H9 (cell line): ENCODE data around the gene PRMT6. TPM values are rescaled to one million over a fixed set of nuclear protein-coding genes. Genes with fewer than 3 reads are reported as not detected.

ENCODE experiments used
- DNase-seq: peaks from one replicate; pipeline ENCODE4 v3.0.0-alpha.2; 2017
- H2AFZ ChIP-seq: one replicate; pipeline ENCODE4 v1.6.1; 2013; ENCODE audit warnings: mild to moderate bottlenecking, low read length, control low read depth, moderate library complexity
- H2AK5ac ChIP-seq: 2 replicates; pipeline ENCODE4 v1.6.1; 2013; ENCODE audit warnings: low read length, control low read depth, mixed read lengths; ENCODE audit not compliant: insufficient read length
- H2BK120ac ChIP-seq: one replicate; pipeline ENCODE4 v1.6.1; 2013; ENCODE audit warnings: low read depth, mild to moderate bottlenecking, low read length, control low read depth, inconsistent platforms; ENCODE audit not compliant: poor library complexity, severe bottlenecking
- H2BK12ac ChIP-seq: 2 replicates; pipeline ENCODE4 v1.6.1; 2013; ENCODE audit warnings: low read length, control low read depth, mixed read lengths, low read depth; ENCODE audit not compliant: insufficient read length
- H2BK15ac ChIP-seq: 2 replicates; pipeline ENCODE4 v1.6.1; 2013; ENCODE audit warnings: low read depth, low read length, control low read depth
- H2BK20ac ChIP-seq: one replicate; pipeline ENCODE4 v1.6.1; 2013; ENCODE audit warnings: low read depth, mild to moderate bottlenecking, low read length, control low read depth, inconsistent platforms; ENCODE audit not compliant: poor library complexity, severe bottlenecking
- H2BK5ac ChIP-seq: 2 replicates; pipeline ENCODE4 v1.6.1; 2013; ENCODE audit warnings: low read length, control low read depth, mixed read lengths; ENCODE audit not compliant: insufficient read length
- H3K14ac ChIP-seq: 2 replicates; pipeline ENCODE4 v1.6.1; 2013; ENCODE audit warnings: low read length, control low read depth; ENCODE audit not compliant: insufficient read depth
- H3K18ac ChIP-seq: 2 replicates; pipeline ENCODE4 v1.6.1; 2013; ENCODE audit warnings: low read depth, mild to moderate bottlenecking, mixed read lengths, low read length, control low read depth; ENCODE audit not compliant: insufficient read length
- H3K23ac ChIP-seq: 2 replicates; pipeline ENCODE4 v1.6.1; 2013; ENCODE audit warnings: low read length, control low read depth, mixed read lengths, low read depth; ENCODE audit not compliant: insufficient read length
- H3K23me2 ChIP-seq: 2 replicates; pipeline ENCODE4 v1.6.1; 2013; ENCODE audit warnings: low read depth, mild to moderate bottlenecking, mixed read lengths, low read length, control low read depth; ENCODE audit not compliant: insufficient read length, poor library complexity, severe bottlenecking
- H3K27ac ChIP-seq: 2 replicates; pipeline ENCODE4 v1.5.1; 2013; ENCODE audit warnings: low read length, control low read depth, mixed read lengths, low read depth; ENCODE audit not compliant: insufficient read length
- H3K27me3 ChIP-seq: 2 replicates; pipeline ENCODE4 v1.6.1; 2013; ENCODE audit warnings: low read length, control low read depth, inconsistent platforms; ENCODE audit not compliant: insufficient read depth
- H3K4ac ChIP-seq: 2 replicates; pipeline ENCODE4 v1.6.1; 2013; ENCODE audit warnings: low read depth, mild to moderate bottlenecking, control low read depth, inconsistent platforms, low read length, moderate library complexity
- H3K4me1 ChIP-seq: 2 replicates; pipeline ENCODE4 v1.6.1; 2013; ENCODE audit warnings: low read length, control low read depth, inconsistent platforms; ENCODE audit not compliant: insufficient read depth
- H3K4me2 ChIP-seq: 2 replicates; pipeline ENCODE4 v1.6.1; 2013; ENCODE audit warnings: low read length, control low read depth, mixed read lengths; ENCODE audit not compliant: insufficient read length, insufficient read depth
- H3K56ac ChIP-seq: 2 replicates; pipeline ENCODE4 v1.6.1; 2013; ENCODE audit warnings: low read depth, mild to moderate bottlenecking, mixed read lengths, low read length, control low read depth; ENCODE audit not compliant: insufficient read length
- H3K79me1 ChIP-seq: 2 replicates; pipeline ENCODE4 v1.6.1; 2013; ENCODE audit warnings: low read depth, mild to moderate bottlenecking, moderate library complexity, low read length, control low read depth, inconsistent platforms; ENCODE audit not compliant: insufficient read depth, poor library complexity, severe bottlenecking
- H3K79me2 ChIP-seq: 2 replicates; pipeline ENCODE4 v1.6.1; 2013; ENCODE audit warnings: low read length, control low read depth, inconsistent platforms; ENCODE audit not compliant: insufficient read depth
- H3K9ac ChIP-seq: 2 replicates; pipeline ENCODE4 v1.6.1; 2013; ENCODE audit warnings: low read length, control low read depth, mixed read lengths; ENCODE audit not compliant: insufficient read length; ENCODE audit errors: extremely low read depth
- H3K9me3 ChIP-seq: one replicate; pipeline ENCODE4 v1.6.1; 2013; ENCODE audit warnings: low read depth, low read length, inconsistent platforms; ENCODE audit not compliant: control insufficient read depth
- H3T11ph ChIP-seq: one replicate; pipeline ENCODE4 v1.6.1; 2013; ENCODE audit warnings: mild to moderate bottlenecking, low read length, control low read depth, inconsistent platforms
- H4K20me1 ChIP-seq: one replicate; pipeline ENCODE4 v1.6.1; 2013; ENCODE audit not compliant: control insufficient read depth, insufficient read length, insufficient read depth
- H4K5ac ChIP-seq: 2 replicates; pipeline ENCODE4 v1.6.1; 2013; ENCODE audit warnings: low read depth, mild to moderate bottlenecking, mixed read lengths, low read length, control low read depth; ENCODE audit not compliant: insufficient read length
- H4K8ac ChIP-seq: replicated peaks from 2 replicates; pipeline ENCODE4 v1.6.1; 2013; ENCODE audit warnings: low read length, control low read depth, mixed read lengths, low read depth; ENCODE audit not compliant: insufficient read length
- H4K91ac ChIP-seq: 2 replicates; pipeline ENCODE4 v1.6.1; 2013; ENCODE audit warnings: low read depth, mild to moderate bottlenecking, moderate library complexity, mixed read lengths, low read length, control low read depth; ENCODE audit not compliant: insufficient read length
- H3K27ac Mint-ChIP-seq, 3 experiments: 2 replicates in 2 of 3; 3 replicates in 1 of 3; pipeline ENCODE4 v1.8.0; 2020 to 2021; ENCODE audit warnings: mixed read lengths in 3 of 3, mild to moderate bottlenecking in 1 of 3, moderate library complexity in 1 of 3
- H3K27me3 Mint-ChIP-seq: 2 replicates; pipeline ENCODE4 v1.8.0; 2021; ENCODE audit warnings: low read depth, mild to moderate bottlenecking, moderate library complexity, mixed read lengths
- H3K36me3 Mint-ChIP-seq, 3 experiments: 2 replicates in 2 of 3; 3 replicates in 1 of 3; pipeline ENCODE4 v1.8.0; 2020 to 2021; ENCODE audit warnings: low read depth in 3 of 3, mixed read lengths in 3 of 3; ENCODE audit not compliant: insufficient read depth in 1 of 3
- H3K4me1 Mint-ChIP-seq, 2 experiments: 2 replicates each; pipeline ENCODE4 v1.8.0; 2020; ENCODE audit warnings: mixed read lengths in 2 of 2
- H3K4me3 Mint-ChIP-seq, 2 experiments: 2 replicates in 1 of 2; 3 replicates in 1 of 2; pipeline ENCODE4 v1.8.0; 2020 to 2021; ENCODE audit warnings: mild to moderate bottlenecking in 2 of 2, mixed read lengths in 2 of 2, moderate library complexity in 1 of 2
- H3K9me3 Mint-ChIP-seq, 2 experiments: 2 replicates in 1 of 2; 3 replicates in 1 of 2; pipeline ENCODE4 v1.8.0; 2020; ENCODE audit warnings: mild to moderate bottlenecking in 2 of 2, mixed read lengths in 2 of 2, moderate library complexity in 1 of 2
- WGBS: extraction: QIAGEN DNeasy Blood & Tissue Kit; methylation state at CpG from one replicate; pipeline ENCODE4 v1.1.7; 2013; ENCODE audit warnings: missing lambda C conversion rate, low lambda C conversion rate, mixed read lengths; ENCODE audit not compliant: insufficient read length; ENCODE audit errors: extremely low coverage; 5-methylcytosine and 5-hydroxymethylcytosine counted together
- total RNA-seq: library from RNA; stranded (reverse); gene quantifications from 2 replicates; pipeline ENCODE4 v1.2.1, GENCODE V29; 2021
- TF ChIP-seq, protein P1 (sequence below): fragments of 200-600 bp; sonication (generic); conservative IDR thresholded peaks from 3 replicates; pipeline ENCODE4 v1.8.0; 2021; ENCODE audit warnings: antibody characterized with exemption, mild to moderate bottlenecking

Gene PRMT6
- total RNA-seq, 1 experiment from 2014 or later = 37.5 TPM

GRCh38 chr1:107018445-107018844 is 38.0 kb upstream of the PRMT6 start:
- Mint-ChIP-seq H3K4me1 (peaks cover 14% of the 10 kb centered on the region in 2 experiments), H3K4me3 (no peak overlapping the region), H3K27ac (no peak overlapping the region), H3K36me3 (no peaks in the 10 kb centered on the region), H3K27me3 (no peaks in the 10 kb centered on the region), H3K9me3 (no peaks in the 10 kb centered on the region; a peak in 2 of 5 replicates)
- H2AK5ac ChIP-seq = no peak overlapping the region
- no peak overlapping the region for H2AFZ ChIP-seq
- H3K23me2 ChIP-seq = no peaks in the 10 kb centered on the region
- no peak overlapping the region for H2BK15ac ChIP-seq
- no peaks in the 10 kb centered on the region for H3K79me1 ChIP-seq
- no peak overlapping the region for H2BK12ac ChIP-seq
- no peak overlapping the region for H4K5ac ChIP-seq
- H4K91ac ChIP-seq = no peak overlapping the region
- no peak overlapping the region for H3K18ac ChIP-seq
- no peak overlapping the region for H3K23ac ChIP-seq
- DNase-seq = no peak
- no peak overlapping the region for H2BK5ac ChIP-seq
- H3K9ac ChIP-seq = no peak overlapping the region
- H3T11ph ChIP-seq = no peak overlapping the region
- no peak overlapping the region for H3K4me2 ChIP-seq
- no CpG with 5 or more reads among the region's 5 CpGs for WGBS
- no peak overlapping the region for H4K8ac ChIP-seq
- no peak overlapping the region for H2BK120ac ChIP-seq
- no peaks in the 10 kb centered on the region for H4K20me1 ChIP-seq
- TF ChIP-seq, protein P1, sequence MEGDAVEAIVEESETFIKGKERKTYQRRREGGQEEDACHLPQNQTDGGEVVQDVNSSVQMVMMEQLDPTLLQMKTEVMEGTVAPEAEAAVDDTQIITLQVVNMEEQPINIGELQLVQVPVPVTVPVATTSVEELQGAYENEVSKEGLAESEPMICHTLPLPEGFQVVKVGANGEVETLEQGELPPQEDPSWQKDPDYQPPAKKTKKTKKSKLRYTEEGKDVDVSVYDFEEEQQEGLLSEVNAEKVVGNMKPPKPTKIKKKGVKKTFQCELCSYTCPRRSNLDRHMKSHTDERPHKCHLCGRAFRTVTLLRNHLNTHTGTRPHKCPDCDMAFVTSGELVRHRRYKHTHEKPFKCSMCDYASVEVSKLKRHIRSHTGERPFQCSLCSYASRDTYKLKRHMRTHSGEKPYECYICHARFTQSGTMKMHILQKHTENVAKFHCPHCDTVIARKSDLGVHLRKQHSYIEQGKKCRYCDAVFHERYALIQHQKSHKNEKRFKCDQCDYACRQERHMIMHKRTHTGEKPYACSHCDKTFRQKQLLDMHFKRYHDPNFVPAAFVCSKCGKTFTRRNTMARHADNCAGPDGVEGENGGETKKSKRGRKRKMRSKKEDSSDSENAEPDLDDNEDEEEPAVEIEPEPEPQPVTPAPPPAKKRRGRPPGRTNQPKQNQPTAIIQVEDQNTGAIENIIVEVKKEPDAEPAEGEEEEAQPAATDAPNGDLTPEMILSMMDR = no peak
- H3K56ac ChIP-seq = no peak overlapping the region
- H3K4me1 ChIP-seq = no peaks in the 10 kb centered on the region
- H3K27me3 ChIP-seq = no peaks in the 10 kb centered on the region
- H3K27ac ChIP-seq = no peak overlapping the region
- no peak overlapping the region for H3K14ac ChIP-seq
- no peaks in the 10 kb centered on the region for H3K9me3 ChIP-seq
- H2BK20ac ChIP-seq = no peak overlapping the region
- H3K4ac ChIP-seq = no peak overlapping the region
- no peaks in the 10 kb centered on the region for H3K79me2 ChIP-seq
